Middle frontal gyrus (tissue), 1 donor: ENCODE measurements around the gene ARHGAP12.
"Not testable (repeated sequence)": the region's sequence is repeated elsewhere in the genome, so short reads cannot be mapped to it uniquely, and the experiment has no call there.

Source experiments
- DNase-seq: peaks from one replicate; pipeline ENCODE4 v3.0.0-alpha.2; 2015; ENCODE audit warnings: low spot score; ENCODE audit errors: extremely low spot score

ARHGAP12 gene

GRCh38 chr10:31926765-31927564 is 1.7 kb downstream of the ARHGAP12 start:
- DNase-seq = no peak

GRCh38 chr10:31926160-31926559 is 2.5 kb downstream of the ARHGAP12 start:
- DNase-seq = no peak

GRCh38 chr10:31924833-31925232 is 3.8 kb downstream of the ARHGAP12 start:
- no peak for DNase-seq

- no peak for DNase-seq
Observed at GRCh38 chr10:31923389-31923788, 5.2 kb downstream of the ARHGAP12 start.

- no peak for DNase-seq
Observed at GRCh38 chr10:31921031-31921430, 7.6 kb downstream of the ARHGAP12 start.

GRCh38 chr10:31920538-31920937 is 8.1 kb downstream of the ARHGAP12 start:
- DNase-seq = no peak

- DNase-seq = no peak
Observed at GRCh38 chr10:31918671-31919409, 9.8 kb downstream of the ARHGAP12 start.

GRCh38 chr10:31914370-31914769 is 14.3 kb downstream of the ARHGAP12 start:
- no peak for DNase-seq

GRCh38 chr10:31912898-31913850 is 15.5 kb downstream of the ARHGAP12 start:
- DNase-seq = no peak

- no peak for DNase-seq
Observed at GRCh38 chr10:31912289-31912688, 16.3 kb downstream of the ARHGAP12 start.

- no peak for DNase-seq
Observed at GRCh38 chr10:31910016-31910415, 18.6 kb downstream of the ARHGAP12 start.

- no peak for DNase-seq
Observed at GRCh38 chr10:31908157-31908556, 20.5 kb downstream of the ARHGAP12 start.

- no peak for DNase-seq
Observed at GRCh38 chr10:31906039-31906438, 22.6 kb downstream of the ARHGAP12 start.

- no peak for DNase-seq
Observed at GRCh38 chr10:31905586-31905985, 23.0 kb downstream of the ARHGAP12 start.

GRCh38 chr10:31902625-31903024 is 26.0 kb downstream of the ARHGAP12 start:
- no peak for DNase-seq

GRCh38 chr10:31897506-31897905 is 31.1 kb downstream of the ARHGAP12 start:
- no peak for DNase-seq

- no peak for DNase-seq
Observed at GRCh38 chr10:31896968-31897384, 31.7 kb downstream of the ARHGAP12 start.

- not testable (repeated sequence) for DNase-seq
Observed at GRCh38 chr10:31895722-31896121, 32.9 kb downstream of the ARHGAP12 start.

GRCh38 chr10:31888442-31888841 is 40.2 kb downstream of the ARHGAP12 start:
- DNase-seq = no peak

GRCh38 chr10:31887850-31888249 is 40.8 kb downstream of the ARHGAP12 start:
- DNase-seq = no peak

GRCh38 chr10:31886885-31887284 is 41.7 kb downstream of the ARHGAP12 start:
- no peak for DNase-seq
